ENCODE measurements around the gene PCSK1. TPM values are rescaled to one million over a fixed set of nuclear protein-coding genes. Genes with fewer than 3 reads are reported as not detected.

The PCSK1 gene
- total and polyA plus RNA-seq, 2 experiments from 2014 or later, result not detected

- TF ChIP-seq CTCF (IDR thresholded peaks at IDR 0.05; ENCODE audit: low read depth, low read length), result no peak
- Histone ChIP-seq H3K4me3 (no peak overlapping the region), H3K9me3 (ENCODE audit: low read depth) (no peaks in the 10 kb centered on the region), H3K4me1 (ENCODE audit: low read depth) (no peaks in the 10 kb centered on the region), H3K36me3 (no peaks in the 10 kb centered on the region), H3K27me3 (no peaks in the 10 kb centered on the region), H3K27ac (no peak overlapping the region)
- DNase-seq (ENCODE audit: low read depth in 1 of 2, low spot score in 1 of 2), result no peak
Observed at GRCh38 chr5:96410013-96410412, 23.0 kb downstream of the PCSK1 start.

- H3K27me3 ChIP-seq, result no peaks in the 10 kb centered on the region
- H3K4me1 ChIP-seq (ENCODE audit: low read depth), result no peaks in the 10 kb centered on the region
- DNase-seq (ENCODE audit: low read depth in 1 of 2, low spot score in 1 of 2), result peak in 1 of 2 donors; percentile 43
- no peaks in the 10 kb centered on the region for H3K9me3 ChIP-seq (ENCODE audit: low read depth)
- TF ChIP-seq CTCF (IDR thresholded peaks at IDR 0.05; ENCODE audit: low read depth, low read length), result no peak
- H3K36me3 ChIP-seq, result no peaks in the 10 kb centered on the region
- H3K4me3 ChIP-seq, result no peak overlapping the region
- H3K27ac ChIP-seq, result no peak overlapping the region
Observed at GRCh38 chr5:96408841-96409538, 24.1 kb downstream of the PCSK1 start.

DNA sequence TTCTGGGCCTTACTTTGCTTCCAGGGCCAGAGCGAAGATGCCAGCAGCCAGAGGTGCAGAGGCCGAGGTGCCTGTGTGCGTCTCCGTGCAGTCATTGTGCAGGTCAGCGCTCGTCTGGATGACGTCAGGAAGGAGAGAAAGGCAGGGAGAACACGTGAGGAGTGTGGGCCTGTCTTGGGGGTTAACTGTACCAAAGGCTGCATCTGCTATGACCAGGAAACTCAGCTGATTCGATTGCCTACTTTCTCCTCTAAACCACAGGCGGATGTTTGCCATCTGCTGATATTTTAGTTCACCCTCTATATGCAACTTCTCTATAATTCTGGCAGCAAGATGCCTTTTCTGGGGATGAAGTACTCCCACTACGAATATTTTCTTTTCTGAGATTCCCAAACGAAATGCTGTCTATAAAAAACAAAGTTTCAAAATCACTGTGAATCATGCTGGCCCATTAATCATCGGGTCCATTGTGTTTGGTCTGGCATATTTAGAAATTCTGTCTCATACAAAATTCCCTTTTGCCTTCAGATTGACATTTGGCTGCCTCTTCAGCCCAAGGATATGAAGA is 24.8 kb downstream of the PCSK1 start:
- peak in 1 of 2 donors; percentile 97 for DNase-seq (ENCODE audit: low read depth in 1 of 2, low spot score in 1 of 2)
- H3K4me3 ChIP-seq, result no peak overlapping the region
- H3K9me3 ChIP-seq (ENCODE audit: low read depth), result no peaks in the 10 kb centered on the region
- no peak for TF ChIP-seq CTCF (IDR thresholded peaks at IDR 0.05; ENCODE audit: low read depth, low read length)
- no peaks in the 10 kb centered on the region for H3K27me3 ChIP-seq
- no peaks in the 10 kb centered on the region for H3K4me1 ChIP-seq (ENCODE audit: low read depth)
- no peak overlapping the region for H3K27ac ChIP-seq
- no peaks in the 10 kb centered on the region for H3K36me3 ChIP-seq

- H3K36me3 ChIP-seq, result no peaks in the 10 kb centered on the region
- no peak for TF ChIP-seq CTCF (IDR thresholded peaks at IDR 0.05; ENCODE audit: low read depth, low read length)
- no peak overlapping the region for H3K27ac ChIP-seq
- DNase-seq (ENCODE audit: low read depth in 1 of 2, low spot score in 1 of 2), result no peak
- H3K9me3 ChIP-seq (ENCODE audit: low read depth), result no peaks in the 10 kb centered on the region
- no peaks in the 10 kb centered on the region for H3K4me1 ChIP-seq (ENCODE audit: low read depth)
- no peak overlapping the region for H3K4me3 ChIP-seq
- H3K27me3 ChIP-seq, result no peaks in the 10 kb centered on the region
Observed at GRCh38 chr5:96407436-96407835, 25.6 kb downstream of the PCSK1 start.

- H3K27me3 ChIP-seq, result no peaks in the 10 kb centered on the region
- no peaks in the 10 kb centered on the region for H3K4me1 ChIP-seq (ENCODE audit: low read depth)
- TF ChIP-seq CTCF (IDR thresholded peaks at IDR 0.05; ENCODE audit: low read depth, low read length), result no peak
- H3K4me3 ChIP-seq, result no peak overlapping the region
- no peak for DNase-seq (ENCODE audit: low read depth in 1 of 2, low spot score in 1 of 2)
- H3K9me3 ChIP-seq (ENCODE audit: low read depth), result no peaks in the 10 kb centered on the region
- H3K27ac ChIP-seq, result no peak overlapping the region
- H3K36me3 ChIP-seq, result no peaks in the 10 kb centered on the region
Observed at GRCh38 chr5:96404191-96404867, 28.7 kb downstream of the PCSK1 start.
